ENCODE data around the gene TNKS1BP1. TPM values are rescaled to one million over a fixed set of nuclear protein-coding genes. Genes with fewer than 3 reads are reported as not detected.

TNKS1BP1 gene
- total RNA-seq, 1 experiment from 2014 or later: 120 TPM

DNA sequence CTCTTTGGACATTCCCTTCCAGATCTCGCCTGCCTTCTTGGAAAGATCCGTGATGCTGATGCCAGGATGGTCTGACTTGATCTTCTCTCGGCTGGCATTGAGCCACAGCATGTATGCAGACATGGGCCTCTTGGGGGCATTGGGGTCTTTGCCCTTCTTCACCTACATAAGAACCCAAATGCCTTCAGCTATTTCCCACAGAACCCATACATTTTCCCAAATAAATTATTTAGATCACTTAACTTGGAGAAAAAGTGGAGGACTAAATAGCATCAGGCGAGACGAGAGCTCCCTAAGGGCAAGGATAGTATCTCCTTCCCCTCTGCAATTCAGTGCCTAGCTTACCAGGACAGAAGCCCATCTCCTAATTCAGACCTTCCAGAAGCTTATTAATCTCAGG is 3.0 kb upstream of the TNKS1BP1 start:
- H3K9me3 ChIP-seq: no peaks in the 10 kb centered on the region
- Mint-ChIP-seq H3K27me3 (ENCODE audit: insufficient read depth, unreplicated experiment) (no peaks in the 10 kb centered on the region), H3K9me3 (ENCODE audit: unreplicated experiment) (no peaks in the 10 kb centered on the region), H3K4me1 (ENCODE audit: low read depth, unreplicated experiment) (peaks cover 36% of the 10 kb centered on the region), H3K36me3 (ENCODE audit: insufficient read depth, unreplicated experiment) (peaks cover 85% of the 10 kb centered on the region), H3K4me3 (ENCODE audit: unreplicated experiment) (no peak overlapping the region), H3K27ac (ENCODE audit: unreplicated experiment) (peak overlapping the region; percentile 3)
- ChIA-PET POLR2A (no interaction called here), CTCF (no interaction called here)
- no peak for DNase-seq
- BruUV-seq (replicated peaks): no TSS peak
- TF ChIP-seq, protein P1, sequence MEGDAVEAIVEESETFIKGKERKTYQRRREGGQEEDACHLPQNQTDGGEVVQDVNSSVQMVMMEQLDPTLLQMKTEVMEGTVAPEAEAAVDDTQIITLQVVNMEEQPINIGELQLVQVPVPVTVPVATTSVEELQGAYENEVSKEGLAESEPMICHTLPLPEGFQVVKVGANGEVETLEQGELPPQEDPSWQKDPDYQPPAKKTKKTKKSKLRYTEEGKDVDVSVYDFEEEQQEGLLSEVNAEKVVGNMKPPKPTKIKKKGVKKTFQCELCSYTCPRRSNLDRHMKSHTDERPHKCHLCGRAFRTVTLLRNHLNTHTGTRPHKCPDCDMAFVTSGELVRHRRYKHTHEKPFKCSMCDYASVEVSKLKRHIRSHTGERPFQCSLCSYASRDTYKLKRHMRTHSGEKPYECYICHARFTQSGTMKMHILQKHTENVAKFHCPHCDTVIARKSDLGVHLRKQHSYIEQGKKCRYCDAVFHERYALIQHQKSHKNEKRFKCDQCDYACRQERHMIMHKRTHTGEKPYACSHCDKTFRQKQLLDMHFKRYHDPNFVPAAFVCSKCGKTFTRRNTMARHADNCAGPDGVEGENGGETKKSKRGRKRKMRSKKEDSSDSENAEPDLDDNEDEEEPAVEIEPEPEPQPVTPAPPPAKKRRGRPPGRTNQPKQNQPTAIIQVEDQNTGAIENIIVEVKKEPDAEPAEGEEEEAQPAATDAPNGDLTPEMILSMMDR (IDR thresholded peaks at IDR 0.05; ENCODE audit: insufficient read depth in 1 of 2, low read depth in 1 of 2, low read length in 1 of 2, severe bottlenecking in 1 of 2, unreplicated experiment in 1 of 2): no peak
- no peaks in the 10 kb centered on the region for H3K27me3 ChIP-seq (replicated peaks; ENCODE audit: control insufficient read depth, insufficient read depth, low read length)
- H3K4me1 ChIP-seq: peaks cover 30% of the 10 kb centered on the region
- H3K36me3 ChIP-seq (ENCODE audit: control insufficient read depth, insufficient read depth, low read length): peaks cover 5% of the 10 kb centered on the region
- H3K4me3 ChIP-seq (ENCODE audit: low read depth, low read length): no peak overlapping the region
- intact Hi-C loops (cut with micrococcal nuclease; ENCODE audit: unreplicated experiment): no loop called here

DNA sequence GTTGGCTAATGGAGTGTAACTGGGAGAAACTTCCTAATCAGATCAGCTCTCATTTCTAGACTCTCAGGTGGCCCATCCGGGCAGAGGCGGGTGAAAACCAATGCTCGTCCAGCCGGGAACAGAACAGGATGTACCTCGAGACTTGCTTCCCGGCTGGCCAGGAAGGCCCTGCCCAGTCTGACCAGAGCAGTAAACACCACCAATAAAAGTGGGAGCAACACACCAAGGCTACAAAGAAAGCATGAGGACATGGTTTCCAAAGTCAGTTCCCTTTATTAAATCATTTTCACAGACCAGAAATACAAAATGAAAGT is 940 bp upstream of the TNKS1BP1 start:
- peaks cover 50% of the 10 kb centered on the region for H3K4me1 ChIP-seq
- H3K27ac Mint-ChIP-seq (ENCODE audit: unreplicated experiment): peak overlapping the region; percentile 95
- no TSS peak for BruUV-seq (replicated peaks)

DNA sequence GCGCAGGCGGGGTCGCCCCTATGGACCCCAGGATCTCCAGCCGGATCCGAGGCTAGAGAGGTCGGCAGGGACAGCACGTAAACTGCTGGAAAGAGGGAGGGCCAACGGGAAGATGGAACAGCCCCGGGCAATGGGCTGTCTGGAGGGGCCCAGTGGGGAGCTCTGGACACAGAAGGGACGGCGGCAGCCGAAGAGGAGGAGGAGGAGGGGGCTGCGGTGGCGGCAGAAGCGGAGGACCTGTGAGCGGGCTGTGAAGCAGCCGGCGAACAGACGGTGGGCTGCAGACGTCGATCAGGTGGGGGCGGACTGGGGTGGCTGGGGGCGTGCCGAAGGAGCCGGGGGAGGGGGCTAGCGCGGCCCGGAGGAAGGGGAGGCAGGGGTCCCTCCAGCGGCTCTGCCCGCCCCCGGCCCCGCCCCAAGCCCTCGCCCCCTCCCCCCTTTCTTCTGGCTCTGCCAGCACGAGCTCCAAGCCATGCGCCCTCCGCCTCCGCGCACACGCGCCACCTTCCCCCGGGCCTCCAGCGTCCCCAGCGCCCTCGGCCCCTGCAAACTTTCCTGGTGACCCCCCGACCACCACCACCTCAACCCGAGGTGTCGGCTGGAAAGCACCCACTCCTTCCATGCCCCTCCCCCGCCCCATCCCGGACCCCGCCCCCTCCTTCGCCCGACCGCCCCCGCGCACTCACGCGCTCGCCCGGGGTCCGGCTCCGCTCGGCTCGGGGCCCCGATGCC is 432 bp downstream of the TNKS1BP1 start:
- Histone ChIP-seq H3K9me3 (no peaks in the 10 kb centered on the region), H3K36me3 (ENCODE audit: control insufficient read depth, insufficient read depth, low read length) (peaks cover 3% of the 10 kb centered on the region), H3K4me1 (peaks cover 52% of the 10 kb centered on the region), H3K4me3 (ENCODE audit: low read depth, low read length) (peak overlapping the region; percentile 79), H3K27me3 (replicated peaks; ENCODE audit: control insufficient read depth, insufficient read depth, low read length) (no peaks in the 10 kb centered on the region)
- Mint-ChIP-seq H3K36me3 (ENCODE audit: insufficient read depth, unreplicated experiment) (peaks cover 67% of the 10 kb centered on the region), H3K27ac (ENCODE audit: unreplicated experiment) (peak overlapping the region; percentile 95), H3K4me3 (ENCODE audit: unreplicated experiment) (peak overlapping the region; percentile 88), H3K27me3 (ENCODE audit: insufficient read depth, unreplicated experiment) (no peaks in the 10 kb centered on the region), H3K4me1 (ENCODE audit: low read depth, unreplicated experiment) (peaks cover 57% of the 10 kb centered on the region), H3K9me3 (ENCODE audit: unreplicated experiment) (no peaks in the 10 kb centered on the region)
- ChIA-PET POLR2A (interaction anchor here (0.6 to 2.2 kb wide), 5 partner anchors 11 to 745 kb away, joined by 3 to 31 read pairs (median 5); partner anchors contain the start of gene SSRP1), CTCF (interaction anchor here (0.7 to 2.3 kb wide), 7 partner anchors 11 to 75 kb away, joined by 3 to 13 read pairs (median 5); partner anchors contain the start of genes P2RX3 and SSRP1)
- intact Hi-C loops (cut with micrococcal nuclease; ENCODE audit: unreplicated experiment): loop anchor here (2.0 kb wide), 1 partner anchor 36 kb away; no protein-coding TSS in a partner anchor
- DNase-seq: peak; percentile 67 to 73
- BruUV-seq (replicated peaks): no TSS peak
- TF ChIP-seq, protein P1 (IDR thresholded peaks at IDR 0.05; ENCODE audit: insufficient read depth in 1 of 2, low read depth in 1 of 2, low read length in 1 of 2, severe bottlenecking in 1 of 2, unreplicated experiment in 1 of 2): no peak

More for the DNA sequence above, 940 bp upstream of the TNKS1BP1 start:
- intact Hi-C loops (cut with micrococcal nuclease; ENCODE audit: unreplicated experiment): loop anchor here (1.0 to 2.0 kb wide), 3 partner anchors 10 to 37 kb away; partner anchors contain the start of gene SSRP1
- Mint-ChIP-seq H3K36me3 (ENCODE audit: insufficient read depth, unreplicated experiment) (peaks cover 77% of the 10 kb centered on the region), H3K4me3 (ENCODE audit: unreplicated experiment) (peak overlapping the region; percentile 88), H3K27me3 (ENCODE audit: insufficient read depth, unreplicated experiment) (no peaks in the 10 kb centered on the region), H3K9me3 (ENCODE audit: unreplicated experiment) (no peaks in the 10 kb centered on the region), H3K4me1 (ENCODE audit: low read depth, unreplicated experiment) (peaks cover 55% of the 10 kb centered on the region)
- peaks cover 4% of the 10 kb centered on the region for H3K36me3 ChIP-seq (ENCODE audit: control insufficient read depth, insufficient read depth, low read length)
- TF ChIP-seq, protein P1 (IDR thresholded peaks at IDR 0.05; ENCODE audit: insufficient read depth in 1 of 2, low read depth in 1 of 2, low read length in 1 of 2, severe bottlenecking in 1 of 2, unreplicated experiment in 1 of 2): no peak
- H3K4me3 ChIP-seq (ENCODE audit: low read depth, low read length): peak overlapping the region; percentile 79
- ChIA-PET CTCF (interaction anchor here (1.2 to 2.3 kb wide), 4 partner anchors 10 to 76 kb away, joined by 3 to 13 read pairs (median 8); partner anchors contain the start of gene SSRP1), POLR2A (interaction anchor here (0.5 to 2.2 kb wide), 6 partner anchors 8 to 168 kb away, joined by 3 to 31 read pairs (median 4); partner anchors contain the start of gene SSRP1)
- H3K9me3 ChIP-seq: no peaks in the 10 kb centered on the region
- DNase-seq: no peak
- H3K27me3 ChIP-seq (replicated peaks; ENCODE audit: control insufficient read depth, insufficient read depth, low read length): no peaks in the 10 kb centered on the region

All from Caco-2 (cell line).